C4-2B (cell line): Measurements from ENCODE around the gene PEX5.
A peak's percentile ranks its signal among the peaks of the same experiment; 100 is the strongest.
"Not testable (repeated sequence)": the region's sequence is repeated elsewhere in the genome, so short reads cannot be mapped to it uniquely, and the experiment has no call there.

Experiments used
- H3K27ac ChIP-seq: fragments of 450-650 bp; 2 replicates; pipeline ENCODE4 v1.5.1; 2017
- CTCF ChIP-seq: fragments of 450-650 bp; conservative IDR thresholded peaks from 2 replicates; pipeline ENCODE4 v1.5.1; 2017; ENCODE audit warnings: mild to moderate bottlenecking
- ZFX ChIP-seq: fragments of 450-650 bp; IDR thresholded peaks from 2 replicates; pipeline ENCODE4 v1.6.1; 2017

The PEX5 gene

GRCh38 chr12:7212678-7213077, 23.2 kb downstream of the PEX5 start:
- H3K27ac ChIP-seq = no peak overlapping the region
- no peak for TF ChIP-seq ZFX
- no peak for TF ChIP-seq CTCF

- H3K27ac ChIP-seq = not testable (repeated sequence)
Measured at GRCh38 chr12:7213745-7214144, 24.3 kb downstream of the PEX5 start.

- no peak overlapping the region for H3K27ac ChIP-seq
- TF ChIP-seq ZFX (no peak), CTCF (no peak)
Measured at GRCh38 chr12:7217475-7218069, 28.1 kb downstream of the PEX5 start.

GRCh38 chr12:7219599-7220243, 30.2 kb downstream of the PEX5 start:
- no peak overlapping the region for H3K27ac ChIP-seq
- TF ChIP-seq CTCF = peak; percentile 93
- no peak for TF ChIP-seq ZFX

DNA sequence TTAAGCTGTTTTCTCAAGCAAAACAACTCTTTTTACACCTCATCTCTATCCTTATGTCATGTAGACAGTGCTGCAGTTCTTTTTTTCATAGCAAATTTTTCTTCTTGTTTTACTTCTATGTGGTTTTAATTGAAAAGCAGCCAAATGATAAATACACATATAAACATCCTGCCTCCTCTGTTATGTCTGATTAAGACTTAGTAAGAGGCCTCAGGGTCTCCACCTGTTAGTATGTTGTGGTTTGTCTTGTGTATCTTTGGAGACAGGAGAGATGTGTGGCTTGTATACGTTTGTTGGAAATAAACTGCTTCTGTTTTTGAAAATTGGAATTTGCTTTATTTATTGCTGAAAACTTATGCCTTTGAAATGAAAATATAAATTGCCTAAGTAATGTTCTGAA, 32.0 kb downstream of the PEX5 start:
- TF ChIP-seq CTCF (no peak), ZFX (no peak)
- no peak overlapping the region for H3K27ac ChIP-seq

DNA sequence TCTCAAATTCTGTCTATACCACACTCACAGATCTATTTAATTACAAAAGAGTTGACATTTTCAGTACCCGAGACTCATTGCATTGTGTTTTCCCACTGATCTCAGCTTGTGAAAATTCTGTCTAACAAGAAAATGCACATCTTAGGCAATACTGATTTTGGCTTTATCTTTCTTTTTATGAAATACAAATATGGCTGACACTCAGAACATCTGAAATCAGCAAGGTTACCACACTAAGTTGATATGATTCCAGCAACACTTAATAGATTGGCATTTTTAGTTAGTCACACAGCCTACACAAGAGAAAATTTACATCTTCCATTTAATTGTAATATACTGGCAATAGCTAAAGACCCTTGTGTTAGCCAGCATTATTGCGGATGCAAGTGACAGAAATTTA, 40.3 kb downstream of the PEX5 start:
- no peak for TF ChIP-seq CTCF
- no peak for TF ChIP-seq ZFX

DNA sequence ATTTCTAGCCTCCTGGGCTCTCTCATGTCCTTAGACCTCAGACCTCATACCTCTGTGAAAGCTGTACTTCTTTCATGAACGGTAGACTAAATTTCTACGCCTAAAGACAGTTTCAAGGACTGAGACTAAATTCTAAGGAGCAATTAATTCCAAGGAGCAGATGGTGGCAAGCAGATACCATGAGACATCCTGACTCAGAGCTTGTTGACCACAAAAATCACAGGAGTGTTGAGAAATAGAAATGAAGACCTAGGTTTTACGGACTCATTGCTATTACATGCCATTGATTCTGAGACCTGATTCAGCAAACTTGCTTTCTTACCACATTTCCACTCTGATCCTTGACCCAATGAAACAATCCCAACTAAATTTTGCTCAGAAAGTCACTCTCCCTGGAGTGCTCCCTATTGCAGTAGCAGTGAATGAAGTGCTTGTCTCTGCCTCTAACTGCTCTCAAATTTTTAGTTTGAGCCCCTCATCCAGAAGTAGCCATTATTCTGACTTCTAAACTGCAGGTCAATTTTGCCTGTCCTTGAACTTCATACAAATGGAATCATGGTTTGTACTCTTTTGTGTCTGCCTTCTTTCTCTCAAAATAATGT, 52.0 kb downstream of the PEX5 start:
- TF ChIP-seq ZFX = no peak
- TF ChIP-seq CTCF = no peak

More for the DNA sequence above, 40.3 kb downstream of the PEX5 start:
- H3K27ac ChIP-seq = no peak overlapping the region

More for the DNA sequence above, 52.0 kb downstream of the PEX5 start:
- H3K27ac ChIP-seq = no peak overlapping the region
